ENCODE results near the gene GPR84. TPM values are rescaled to one million over a fixed set of nuclear protein-coding genes. Genes with fewer than 3 reads are reported as not detected.

Gene GPR84
- total and polyA plus RNA-seq, 2 of the 8 experiments (the other 6 are each of a cell fraction or from before 2014, with no cell fraction given), result 0.09 TPM; not detected in 1

DNA sequence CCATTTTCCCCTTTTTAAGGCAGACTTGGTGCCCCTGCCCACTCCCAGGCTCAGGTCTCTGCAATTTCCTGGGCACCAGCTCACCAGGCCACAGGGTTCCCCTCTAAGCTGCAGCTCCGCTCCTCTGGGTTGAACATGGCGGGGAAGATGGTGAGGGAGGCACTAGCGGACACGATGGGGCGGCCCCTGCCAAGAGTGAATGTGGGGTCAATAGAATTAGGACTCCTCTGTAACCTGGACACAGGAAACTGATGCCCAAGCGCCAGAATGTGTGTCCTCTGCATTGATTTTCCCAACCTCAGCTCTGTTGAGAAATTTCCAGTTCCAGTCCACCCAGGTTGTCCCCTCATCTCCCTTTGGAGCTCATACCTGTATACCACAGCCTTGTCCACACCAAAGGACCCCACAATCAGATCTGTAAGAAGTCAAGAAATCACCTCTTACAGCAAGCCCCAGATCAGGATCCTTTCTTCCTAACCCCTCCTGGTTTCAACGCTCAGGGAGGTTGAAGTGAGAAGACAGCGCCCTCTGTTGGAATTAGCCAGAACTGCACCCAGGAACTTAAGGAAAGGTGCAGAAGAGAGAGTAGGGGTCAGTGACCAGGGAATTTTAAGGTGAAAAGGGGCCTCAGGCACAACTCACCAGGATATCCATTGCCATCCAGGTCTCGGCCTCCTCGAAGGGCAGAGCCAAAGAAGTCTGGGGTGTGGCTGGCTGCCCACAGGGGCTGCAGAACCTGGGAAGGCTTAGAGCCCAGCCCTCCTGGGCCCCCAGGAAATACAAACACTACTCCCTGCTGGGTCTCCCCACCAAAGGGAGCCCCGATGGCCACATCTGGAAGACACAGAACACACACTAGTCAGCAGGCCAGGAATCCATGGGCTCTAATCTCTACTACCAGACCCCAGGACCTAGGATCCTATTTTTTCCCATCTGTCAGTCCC lies 40.0 kb upstream of the GPR84 start (continued):
- TF ChIP-seq CTCF (IDR thresholded peaks at IDR 0.05; ENCODE audit: control extremely low read depth in 1 of 3, insufficient read depth in 1 of 3, low read depth in 1 of 3, low read length in 3 of 3), result peak; percentile 66 to 99 (median 83)
- TF ChIP-seq RAD21 (IDR thresholded peaks at IDR 0.05 in 1 of 2, conservative IDR thresholded peaks at IDR 0.05 in 1 of 2; ENCODE audit: low read depth in 2 of 2, low read length in 2 of 2), result peak; percentile 52 to 68
- TF ChIP-seq TEAD4 (IDR thresholded peaks at IDR 0.05; ENCODE audit: low read depth, low read length), result peak; percentile 59; the same call in 1 of the 2 replicates

Measured in H1 (cell line).